Measurements from ENCODE around the gene TENM3.

DNA sequence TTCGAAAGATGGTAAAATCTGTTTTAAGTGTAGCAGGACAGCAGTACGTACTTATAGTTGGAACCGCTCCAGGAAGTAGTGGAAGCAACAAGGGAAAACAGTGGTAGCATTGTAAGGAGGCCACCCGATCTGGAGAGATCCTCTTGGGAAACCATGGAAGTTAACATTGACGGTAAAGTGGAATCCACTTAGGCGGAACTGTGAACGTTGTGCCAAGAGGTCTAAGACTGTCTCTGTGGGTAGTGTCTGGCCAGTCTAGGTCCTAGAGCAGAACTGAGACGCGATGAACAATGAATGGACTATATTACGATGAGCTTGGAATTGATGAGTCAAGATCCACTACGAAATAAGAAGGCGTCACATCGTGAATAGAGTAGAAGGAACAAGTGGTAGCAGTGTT is 124.0 kb downstream of the TENM3 start:
- TF ChIP-seq CTCF (IDR thresholded peaks at IDR 0.05), result no peak
- no peak for TF ChIP-seq USF2 (CRISPR knock-in tag; IDR thresholded peaks at IDR 0.05)
- TF ChIP-seq, protein P1, sequence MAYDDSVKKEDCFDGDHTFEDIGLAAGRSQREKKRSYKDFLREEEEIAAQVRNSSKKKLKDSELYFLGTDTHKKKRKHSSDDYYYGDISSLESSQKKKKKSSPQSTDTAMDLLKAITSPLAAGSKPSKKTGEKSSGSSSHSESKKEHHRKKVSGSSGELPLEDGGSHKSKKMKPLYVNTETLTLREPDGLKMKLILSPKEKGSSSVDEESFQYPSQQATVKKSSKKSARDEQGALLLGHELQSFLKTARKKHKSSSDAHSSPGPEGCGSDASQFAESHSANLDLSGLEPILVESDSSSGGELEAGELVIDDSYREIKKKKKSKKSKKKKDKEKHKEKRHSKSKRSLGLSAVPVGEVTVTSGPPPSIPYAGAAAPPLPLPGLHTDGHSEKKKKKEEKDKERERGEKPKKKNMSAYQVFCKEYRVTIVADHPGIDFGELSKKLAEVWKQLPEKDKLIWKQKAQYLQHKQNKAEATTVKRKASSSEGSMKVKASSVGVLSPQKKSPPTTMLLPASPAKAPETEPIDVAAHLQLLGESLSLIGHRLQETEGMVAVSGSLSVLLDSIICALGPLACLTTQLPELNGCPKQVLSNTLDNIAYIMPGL (CRISPR knock-in tag; IDR thresholded peaks at IDR 0.05), result no peak
- TF ChIP-seq MAX (CRISPR knock-in tag; IDR thresholded peaks at IDR 0.05), result no peak
- no peak for TF ChIP-seq GABPB1 (CRISPR knock-in tag; IDR thresholded peaks at IDR 0.05)
- TF ChIP-seq TEAD4 (CRISPR knock-in tag; IDR thresholded peaks at IDR 0.05), result no peak
- TF ChIP-seq E2F5 (CRISPR knock-in tag; IDR thresholded peaks at IDR 0.05), result no peak
- TF ChIP-seq ZBTB43 (CRISPR knock-in tag; IDR thresholded peaks at IDR 0.05), result no peak
